Endometrial microvascular endothelial cells (primary cell): ENCODE results near the gene RENBP. TPM values are rescaled to one million over a fixed set of nuclear protein-coding genes. Genes with fewer than 3 reads are reported as not detected.

Source experiments
- in situ Hi-C: cut with HindIII; loops from 2 replicates; pipeline ENCODE4 v1.10.0; 2017; ENCODE audit warnings: low sequenced_read_pairs, low pct_unique_long_range_greater_than_20kb; ENCODE audit errors: inconsistent ontology term
- total RNA-seq: library from RNA; depleted of rRNA; stranded (reverse); fragments of >200 nt; gene quantifications from one replicate; pipeline ENCODE4 v1.2.3, GENCODE V29; 2015; ENCODE audit errors: inconsistent ontology term

RENBP gene
- total RNA-seq, 1 donor from 2014 or later: not detected

GRCh38 chrX:153908219-153908860, 36.1 kb downstream of the RENBP start:
- in situ Hi-C loops: no loop called here

- in situ Hi-C loops: no loop called here
Measured at GRCh38 chrX:153907456-153907855, 37.0 kb downstream of the RENBP start.

GRCh38 chrX:153906126-153906917, 38.1 kb downstream of the RENBP start:
- in situ Hi-C loops: no loop called here

- in situ Hi-C loops: no loop called here
Measured at GRCh38 chrX:153905481-153906095, 38.9 kb downstream of the RENBP start.

GRCh38 chrX:153903991-153904957, 40.2 kb downstream of the RENBP start, which contains the start of gene AVPR2:
Gene AVPR2 (plus strand): TSS chrX:153904673. CDS start chrX:153905146, 473 bp downstream.
- in situ Hi-C loops: no loop called here

- in situ Hi-C loops: no loop called here
Measured at GRCh38 chrX:153903238-153903980, 41.0 kb downstream of the RENBP start.

- in situ Hi-C loops: no loop called here
Measured at GRCh38 chrX:153902385-153902784, 42.1 kb downstream of the RENBP start.

GRCh38 chrX:153901753-153902140, 42.7 kb downstream of the RENBP start:
- in situ Hi-C loops: no loop called here

GRCh38 chrX:153900831-153901752, 43.4 kb downstream of the RENBP start:
- in situ Hi-C loops: no loop called here

GRCh38 chrX:153897899-153898298, 46.5 kb downstream of the RENBP start:
- in situ Hi-C loops: no loop called here

- in situ Hi-C loops: no loop called here
Measured at GRCh38 chrX:153889123-153889522, 55.3 kb downstream of the RENBP start.

- in situ Hi-C loops: no loop called here
Measured at GRCh38 chrX:153888344-153888743, 56.1 kb downstream of the RENBP start.

GRCh38 chrX:153887385-153887784, 57.1 kb downstream of the RENBP start:
- in situ Hi-C loops: no loop called here

GRCh38 chrX:153886915-153887314, 57.5 kb downstream of the RENBP start:
- in situ Hi-C loops: no loop called here

GRCh38 chrX:153885968-153886903, 58.2 kb downstream of the RENBP start, which contains the start of gene L1CAM:
Gene L1CAM (minus strand): TSS chrX:153886173. CDS start chrX:153875836, 10,337 bp downstream.
- in situ Hi-C loops: no loop called here
